ENCODE measurements around the gene HAGHL.

DNA sequence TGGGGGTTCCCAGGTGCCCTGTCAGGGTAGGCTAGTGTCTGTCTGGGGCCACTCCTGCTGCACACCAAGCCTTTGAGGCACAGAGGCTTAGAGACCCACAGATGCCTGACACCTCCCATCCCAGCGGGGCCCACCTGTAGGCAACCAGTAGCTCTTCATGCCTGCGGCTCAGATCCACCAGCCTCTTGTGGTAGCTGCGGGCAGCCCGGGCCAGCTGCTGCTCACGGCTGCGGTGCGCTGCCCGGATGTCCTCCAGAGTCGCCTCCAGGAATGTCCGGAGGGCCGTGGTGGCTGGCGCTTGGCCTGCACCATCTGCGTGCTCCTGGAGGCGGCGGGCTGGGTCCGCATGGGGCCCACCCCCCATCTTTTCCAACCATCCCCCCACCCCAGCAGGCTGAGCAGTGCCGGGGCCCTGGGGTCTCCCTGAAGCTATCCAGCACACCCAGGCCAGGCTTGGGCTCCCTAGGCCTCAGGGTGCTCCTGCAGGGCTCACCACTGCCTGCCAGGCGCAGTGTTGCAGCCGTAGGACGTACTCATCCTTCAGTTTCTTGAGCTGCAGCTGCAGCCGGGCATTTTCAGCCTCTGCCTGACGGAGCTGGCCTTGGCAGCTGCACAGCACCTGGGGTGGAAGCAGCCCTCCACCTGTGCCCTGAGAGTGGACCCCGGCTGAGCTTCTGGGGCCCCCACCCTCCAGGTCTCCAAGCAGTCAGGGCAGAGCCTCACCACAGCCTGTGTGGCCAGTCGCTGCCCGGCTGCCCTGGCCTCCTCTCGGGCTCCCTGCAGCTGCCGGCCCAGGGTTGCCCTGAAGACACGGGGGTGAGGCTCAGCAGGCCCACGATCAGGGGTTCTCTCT is 2.5 kb upstream of the HAGHL start:
- no peak for TF ChIP-seq EZH2 (IDR thresholded peaks at IDR 0.05; ENCODE audit: borderline replicate concordance, low read length)
- TF ChIP-seq, protein P1, sequence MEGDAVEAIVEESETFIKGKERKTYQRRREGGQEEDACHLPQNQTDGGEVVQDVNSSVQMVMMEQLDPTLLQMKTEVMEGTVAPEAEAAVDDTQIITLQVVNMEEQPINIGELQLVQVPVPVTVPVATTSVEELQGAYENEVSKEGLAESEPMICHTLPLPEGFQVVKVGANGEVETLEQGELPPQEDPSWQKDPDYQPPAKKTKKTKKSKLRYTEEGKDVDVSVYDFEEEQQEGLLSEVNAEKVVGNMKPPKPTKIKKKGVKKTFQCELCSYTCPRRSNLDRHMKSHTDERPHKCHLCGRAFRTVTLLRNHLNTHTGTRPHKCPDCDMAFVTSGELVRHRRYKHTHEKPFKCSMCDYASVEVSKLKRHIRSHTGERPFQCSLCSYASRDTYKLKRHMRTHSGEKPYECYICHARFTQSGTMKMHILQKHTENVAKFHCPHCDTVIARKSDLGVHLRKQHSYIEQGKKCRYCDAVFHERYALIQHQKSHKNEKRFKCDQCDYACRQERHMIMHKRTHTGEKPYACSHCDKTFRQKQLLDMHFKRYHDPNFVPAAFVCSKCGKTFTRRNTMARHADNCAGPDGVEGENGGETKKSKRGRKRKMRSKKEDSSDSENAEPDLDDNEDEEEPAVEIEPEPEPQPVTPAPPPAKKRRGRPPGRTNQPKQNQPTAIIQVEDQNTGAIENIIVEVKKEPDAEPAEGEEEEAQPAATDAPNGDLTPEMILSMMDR (IDR thresholded peaks at IDR 0.05; ENCODE audit: low read length), result no peak

Data from OCI-LY1 (cell line).